Suprapubic skin (tissue), 3 donors: Measurements from ENCODE around the gene BNC2.

Experiments used
- EP300 ChIP-seq: sonication (generic); formaldehyde crosslinking; IDR thresholded peaks from one replicate; pipeline ENCODE4 v1.6.1; 2017; ENCODE audit warnings: antibody characterized with exemption
- POLR2A ChIP-seq, 2 donors: fragments of 450-650 bp; IDR thresholded peaks; one replicate each; pipeline ENCODE4 v1.6.1; 2017; ENCODE audit warnings: antibody characterized with exemption in 2 of 2, mild to moderate bottlenecking in 2 of 2, moderate library complexity in 2 of 2
- TF ChIP-seq, protein P1 (sequence below), 2 donors: fragments of 200-600 bp in 1 of 2; fragments of 450-650 bp in 1 of 2; sonication (generic) in 1 of 2; IDR thresholded peaks; one replicate each; pipeline ENCODE4 v1.5.1; 2016 to 2019; ENCODE audit warnings: antibody characterized with exemption in 2 of 2, mild to moderate bottlenecking in 1 of 2, moderate library complexity in 1 of 2

DNA sequence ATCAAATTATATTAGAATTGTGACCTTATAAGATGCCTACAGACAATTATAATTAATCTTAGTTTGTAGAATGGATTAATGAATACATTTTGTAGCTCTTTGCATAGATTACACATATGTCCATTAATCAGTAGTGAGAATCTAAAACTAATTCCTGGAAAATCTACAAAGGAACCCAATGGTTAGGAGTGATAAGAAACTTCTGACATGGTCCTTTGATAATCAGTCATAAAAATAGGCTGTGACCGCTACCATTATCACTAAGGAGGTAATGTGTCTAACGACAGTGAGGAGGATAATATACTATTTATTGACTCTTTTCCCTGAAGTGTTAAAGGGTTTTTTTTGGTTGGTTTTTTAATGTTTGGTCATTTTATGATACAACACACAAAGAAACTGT lies 46.6 kb downstream of the BNC2 start:
- no peak for TF ChIP-seq POLR2A (IDR thresholded peaks at IDR 0.05)
- TF ChIP-seq, protein P1, sequence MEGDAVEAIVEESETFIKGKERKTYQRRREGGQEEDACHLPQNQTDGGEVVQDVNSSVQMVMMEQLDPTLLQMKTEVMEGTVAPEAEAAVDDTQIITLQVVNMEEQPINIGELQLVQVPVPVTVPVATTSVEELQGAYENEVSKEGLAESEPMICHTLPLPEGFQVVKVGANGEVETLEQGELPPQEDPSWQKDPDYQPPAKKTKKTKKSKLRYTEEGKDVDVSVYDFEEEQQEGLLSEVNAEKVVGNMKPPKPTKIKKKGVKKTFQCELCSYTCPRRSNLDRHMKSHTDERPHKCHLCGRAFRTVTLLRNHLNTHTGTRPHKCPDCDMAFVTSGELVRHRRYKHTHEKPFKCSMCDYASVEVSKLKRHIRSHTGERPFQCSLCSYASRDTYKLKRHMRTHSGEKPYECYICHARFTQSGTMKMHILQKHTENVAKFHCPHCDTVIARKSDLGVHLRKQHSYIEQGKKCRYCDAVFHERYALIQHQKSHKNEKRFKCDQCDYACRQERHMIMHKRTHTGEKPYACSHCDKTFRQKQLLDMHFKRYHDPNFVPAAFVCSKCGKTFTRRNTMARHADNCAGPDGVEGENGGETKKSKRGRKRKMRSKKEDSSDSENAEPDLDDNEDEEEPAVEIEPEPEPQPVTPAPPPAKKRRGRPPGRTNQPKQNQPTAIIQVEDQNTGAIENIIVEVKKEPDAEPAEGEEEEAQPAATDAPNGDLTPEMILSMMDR (IDR thresholded peaks at IDR 0.05): no peak
- no peak for TF ChIP-seq EP300
